ENCODE results near the gene ARL17A. TPM values are rescaled to one million over a fixed set of nuclear protein-coding genes. Genes with fewer than 3 reads are reported as not detected.
A peak's percentile ranks its signal among the peaks of the same experiment; 100 is the strongest.
"Not testable (repeated sequence)": the region's sequence is repeated elsewhere in the genome, so short reads cannot be mapped to it uniquely, and the experiment has no call there.

The ARL17A gene
- total RNA-seq, 2 donors from 2014 or later, result 18.1 to 38.6 TPM

DNA sequence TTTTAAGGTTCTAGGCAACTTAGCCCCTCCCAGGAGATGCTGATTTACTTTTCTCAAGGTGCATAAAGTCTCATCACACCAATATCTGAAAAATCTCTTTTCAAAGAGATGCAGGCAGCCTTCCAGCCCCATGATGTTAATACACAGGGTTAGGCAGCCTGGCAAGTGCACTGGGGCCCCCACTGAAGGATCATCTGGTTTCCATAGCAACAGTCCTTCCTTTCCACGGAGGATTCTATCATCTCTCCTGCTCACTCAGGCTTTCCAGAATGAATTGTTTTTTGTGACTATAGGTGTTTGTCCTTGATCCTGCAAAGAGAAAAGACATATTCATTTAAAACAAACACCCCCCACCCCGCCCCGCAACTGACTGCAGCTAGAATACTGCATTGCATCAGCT, 6.0 kb upstream of the ARL17A start:
- not testable (repeated sequence) for ATAC-seq (replicated peaks); H3K4me1 Mint-ChIP-seq; H3K27me3 Mint-ChIP-seq; H3K27ac Mint-ChIP-seq; H3K9me3 Mint-ChIP-seq; H3K4me3 Mint-ChIP-seq; H3K36me3 Mint-ChIP-seq (ENCODE audit: low read depth)

DNA sequence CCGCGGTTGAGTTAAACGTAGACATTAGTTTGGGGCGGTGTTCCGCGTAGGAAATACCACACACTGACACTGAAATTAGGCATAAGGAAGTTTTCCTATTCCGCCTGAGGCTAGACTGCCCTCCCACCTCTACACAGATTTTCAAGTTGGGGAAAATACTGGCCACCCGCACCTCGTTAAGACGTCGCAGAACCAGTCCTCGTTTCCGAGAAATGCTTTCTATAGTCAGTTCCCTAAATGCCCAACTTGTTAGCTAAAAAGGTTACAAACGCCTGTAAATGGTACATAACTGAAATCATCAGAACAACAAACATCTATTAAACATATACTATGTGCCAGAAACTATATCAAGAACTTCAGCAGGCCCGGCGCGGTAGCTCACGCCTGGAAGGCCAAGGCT, 591 bp upstream of the ARL17A start:
- not testable (repeated sequence) for H3K27me3 Mint-ChIP-seq; H3K4me1 Mint-ChIP-seq; H3K9me3 Mint-ChIP-seq; H3K4me3 Mint-ChIP-seq; H3K27ac Mint-ChIP-seq; H3K36me3 Mint-ChIP-seq (ENCODE audit: low read depth); ATAC-seq (replicated peaks)

DNA sequence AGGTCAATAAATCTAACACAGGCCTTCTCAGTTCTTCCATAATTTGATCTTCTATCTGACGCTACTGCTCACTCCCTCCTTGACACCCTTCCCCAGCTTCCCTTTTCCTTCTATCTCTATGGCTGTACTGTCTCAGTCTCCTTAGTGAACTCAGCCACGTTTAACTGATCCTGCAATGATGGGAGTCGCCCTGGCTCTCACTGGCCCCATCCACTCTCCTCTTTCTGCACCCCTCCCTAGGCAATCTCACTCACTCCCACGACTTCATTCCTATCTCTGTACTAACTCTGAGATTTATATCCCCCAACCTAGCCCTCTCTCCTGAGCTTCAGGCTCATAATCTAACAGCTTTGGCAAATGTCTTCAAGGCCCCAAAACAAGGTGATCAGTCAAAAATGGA, 7.7 kb downstream of the ARL17A start:
- H3K4me3 Mint-ChIP-seq; H3K27ac Mint-ChIP-seq; H3K27me3 Mint-ChIP-seq; H3K36me3 Mint-ChIP-seq (ENCODE audit: low read depth); H3K9me3 Mint-ChIP-seq; H3K4me1 Mint-ChIP-seq; ATAC-seq (replicated peaks): not testable (repeated sequence)

DNA sequence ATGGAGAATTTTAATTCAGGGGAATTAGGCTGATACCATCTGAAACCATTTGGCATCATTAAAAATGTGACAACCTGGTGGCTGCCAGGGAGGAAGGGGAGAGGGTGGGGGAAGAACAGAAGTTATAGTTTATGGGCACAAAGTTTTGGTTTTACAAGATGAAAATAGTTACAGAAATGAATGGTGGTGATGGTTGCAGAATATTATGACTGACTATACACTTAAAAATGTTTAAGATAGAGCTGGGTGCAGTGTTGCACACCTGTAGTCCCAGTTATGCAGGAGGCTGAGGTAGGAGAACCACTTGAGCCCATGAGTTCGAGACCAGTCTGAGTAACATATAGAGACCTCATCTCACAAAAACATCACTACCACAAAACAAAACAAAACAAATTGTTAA, 12.5 kb downstream of the ARL17A start:
- H3K36me3 Mint-ChIP-seq (ENCODE audit: low read depth); H3K27me3 Mint-ChIP-seq; H3K9me3 Mint-ChIP-seq; H3K4me1 Mint-ChIP-seq; H3K27ac Mint-ChIP-seq; H3K4me3 Mint-ChIP-seq: not testable (repeated sequence)
- ATAC-seq (replicated peaks), result peak; percentile 59

DNA sequence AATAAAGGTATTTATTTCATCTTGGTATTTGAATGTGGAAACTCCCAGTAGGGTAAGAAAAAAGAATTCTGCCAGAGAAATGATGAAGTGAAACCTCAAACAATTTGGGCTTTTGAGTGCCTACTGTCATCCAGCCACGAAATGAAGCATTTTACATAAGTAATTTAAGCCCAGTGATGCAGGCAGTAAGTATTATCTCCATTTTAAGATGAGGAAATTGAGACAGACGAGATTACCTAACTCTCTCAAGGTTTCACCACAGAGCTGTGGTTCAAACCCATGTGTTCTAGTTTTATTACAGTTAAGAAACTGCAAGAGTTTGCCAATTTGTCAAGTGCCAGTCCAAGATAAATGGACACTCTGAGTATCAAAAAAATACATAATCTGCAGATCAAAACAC, 13.2 kb downstream of the ARL17A start:
- H3K9me3 Mint-ChIP-seq; H3K27ac Mint-ChIP-seq; H3K4me1 Mint-ChIP-seq; H3K36me3 Mint-ChIP-seq (ENCODE audit: low read depth); H3K4me3 Mint-ChIP-seq; H3K27me3 Mint-ChIP-seq: not testable (repeated sequence)
- ATAC-seq (replicated peaks), result peak; percentile 78

DNA sequence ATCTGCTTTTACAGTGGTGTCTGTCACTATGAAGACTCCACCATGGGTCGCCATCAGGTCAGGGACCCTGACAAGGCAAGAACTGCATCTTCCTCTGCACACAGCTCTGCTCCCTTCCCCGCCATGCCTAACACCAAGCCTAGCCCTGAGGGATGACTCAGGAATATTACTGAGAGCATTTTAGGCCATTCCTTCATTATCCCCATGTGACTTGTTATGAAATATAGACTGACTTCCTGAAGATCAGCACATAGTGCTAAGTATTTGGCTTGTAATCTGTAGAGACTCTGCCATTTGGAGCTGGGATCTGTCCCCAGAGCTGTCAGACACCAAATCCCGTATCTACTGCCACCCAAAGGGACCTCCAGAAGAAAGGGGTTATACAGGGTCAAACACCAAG, 19.4 kb downstream of the ARL17A start:
- not testable (repeated sequence) for H3K9me3 Mint-ChIP-seq; H3K36me3 Mint-ChIP-seq (ENCODE audit: low read depth); H3K4me3 Mint-ChIP-seq; H3K27me3 Mint-ChIP-seq; ATAC-seq (replicated peaks); H3K4me1 Mint-ChIP-seq; H3K27ac Mint-ChIP-seq

DNA sequence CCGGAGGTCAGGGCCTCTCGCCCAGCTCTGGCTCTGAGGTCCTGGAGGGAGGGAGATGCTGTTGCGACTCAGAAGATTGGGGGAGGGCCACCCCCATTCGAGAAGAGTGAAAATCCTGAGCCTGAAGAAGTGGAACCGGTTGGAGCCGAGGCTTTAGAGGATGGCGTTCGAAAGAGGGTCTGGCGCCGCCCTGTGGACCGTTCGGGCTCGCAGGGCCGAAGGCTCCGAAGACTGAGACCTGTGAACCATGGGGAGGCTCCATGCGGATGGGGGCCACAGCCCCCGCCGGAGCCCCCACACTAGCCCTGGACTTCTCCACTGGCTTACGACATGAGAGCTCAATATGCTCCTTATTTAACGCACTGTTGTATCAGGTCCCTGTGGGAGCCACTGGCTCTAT, 20.3 kb downstream of the ARL17A start:
- H3K27me3 Mint-ChIP-seq; H3K36me3 Mint-ChIP-seq (ENCODE audit: low read depth); ATAC-seq (replicated peaks); H3K27ac Mint-ChIP-seq; H3K4me1 Mint-ChIP-seq; H3K9me3 Mint-ChIP-seq; H3K4me3 Mint-ChIP-seq: not testable (repeated sequence)

DNA sequence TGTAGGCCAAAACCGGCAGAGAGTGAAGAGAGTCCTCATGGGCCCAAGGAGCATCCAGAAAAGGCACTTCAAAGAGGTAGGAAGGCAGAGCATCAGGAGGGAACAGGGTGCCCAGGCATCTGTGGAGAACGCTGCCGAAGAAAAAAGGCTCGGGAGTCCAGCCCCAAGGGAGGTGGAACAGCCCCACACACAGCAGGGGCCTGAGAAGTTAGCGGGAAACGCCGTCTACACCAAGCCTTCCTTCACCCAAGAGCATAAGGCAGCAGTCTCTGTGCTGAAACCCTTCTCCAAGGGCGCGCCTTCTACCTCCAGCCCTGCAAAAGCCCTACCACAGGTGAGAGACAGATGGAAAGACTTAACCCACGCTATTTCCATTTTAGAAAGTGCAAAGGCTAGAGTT, 30.9 kb downstream of the ARL17A start:
- H3K9me3 Mint-ChIP-seq; H3K36me3 Mint-ChIP-seq (ENCODE audit: low read depth); H3K27ac Mint-ChIP-seq; H3K4me3 Mint-ChIP-seq; H3K4me1 Mint-ChIP-seq; H3K27me3 Mint-ChIP-seq; ATAC-seq (replicated peaks): not testable (repeated sequence)

DNA sequence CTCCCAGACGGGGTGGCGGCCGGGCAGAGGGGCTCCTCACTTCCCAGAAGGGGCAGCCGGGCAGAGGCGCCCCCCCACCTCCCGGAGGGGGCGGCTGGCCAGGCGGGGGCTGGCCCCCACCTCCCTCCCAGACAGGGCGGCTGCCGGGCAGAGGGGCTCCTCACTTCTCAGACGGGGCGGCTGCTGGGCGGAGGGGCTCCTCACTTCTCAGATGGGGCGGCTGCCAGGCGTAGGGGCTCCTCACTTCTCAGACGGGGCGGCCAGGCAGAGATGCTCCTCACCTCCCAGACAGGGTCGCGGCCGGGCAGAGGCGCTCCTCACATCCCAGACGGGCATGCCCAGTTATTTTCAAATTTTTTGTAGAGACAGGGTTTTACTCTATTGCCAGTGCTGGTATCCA, 44.8 kb downstream of the ARL17A start:
- not testable (repeated sequence) for H3K36me3 Mint-ChIP-seq (ENCODE audit: low read depth); H3K4me3 Mint-ChIP-seq; H3K27me3 Mint-ChIP-seq; H3K27ac Mint-ChIP-seq; H3K9me3 Mint-ChIP-seq; H3K4me1 Mint-ChIP-seq; ATAC-seq (replicated peaks)

DNA sequence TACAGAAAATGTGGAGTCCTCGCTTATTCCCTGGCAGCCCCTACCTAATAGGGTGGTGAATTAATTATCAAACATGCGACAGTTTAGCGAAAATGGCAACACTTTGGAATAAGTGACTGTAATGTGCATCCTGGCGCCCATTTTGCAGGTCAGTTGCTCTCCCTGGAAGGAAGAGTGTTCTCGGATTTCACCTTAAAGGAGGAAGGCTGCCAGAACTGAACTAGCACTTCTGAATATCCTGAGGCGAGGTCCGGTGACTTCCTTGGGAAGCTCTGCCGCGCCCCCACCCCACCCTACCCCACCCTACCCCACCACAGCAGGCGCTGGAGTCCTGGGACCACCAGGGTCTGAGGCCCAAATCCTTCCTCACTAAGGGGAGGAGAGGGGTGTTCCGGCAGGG, 67.3 kb downstream of the ARL17A start, which contains the start of gene LRRC37A2:
LRRC37A2 (plus strand) TSS at position 301 of the 400 bp plus-strand sequence. CDS start 245 bp downstream, outside the sequence.
- not testable (repeated sequence) for H3K4me3 Mint-ChIP-seq; H3K27ac Mint-ChIP-seq; H3K4me1 Mint-ChIP-seq; ATAC-seq (replicated peaks); H3K36me3 Mint-ChIP-seq (ENCODE audit: low read depth); H3K27me3 Mint-ChIP-seq; H3K9me3 Mint-ChIP-seq

DNA sequence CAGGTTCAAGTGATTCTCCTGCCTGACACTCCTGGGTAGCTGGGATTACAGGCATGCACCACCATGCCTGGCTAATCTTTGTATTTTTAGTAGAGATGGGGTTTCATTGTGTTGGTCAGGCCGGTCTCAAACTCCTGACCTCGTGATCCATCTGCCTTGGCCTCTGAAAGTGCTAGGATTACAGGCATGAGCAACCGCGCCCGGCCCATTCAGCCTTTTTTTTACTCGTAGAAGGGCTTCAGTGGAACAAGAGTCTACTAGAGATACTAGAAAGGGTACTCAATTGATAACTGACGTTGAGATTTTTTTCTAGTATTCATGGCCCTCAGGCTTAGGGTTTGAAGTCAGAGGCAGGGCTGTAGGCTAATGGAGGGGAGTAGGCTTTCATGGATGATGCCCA, 73.6 kb downstream of the ARL17A start:
- ATAC-seq (replicated peaks); H3K27ac Mint-ChIP-seq; H3K4me1 Mint-ChIP-seq; H3K4me3 Mint-ChIP-seq; H3K9me3 Mint-ChIP-seq; H3K27me3 Mint-ChIP-seq; H3K36me3 Mint-ChIP-seq (ENCODE audit: low read depth): not testable (repeated sequence)

DNA sequence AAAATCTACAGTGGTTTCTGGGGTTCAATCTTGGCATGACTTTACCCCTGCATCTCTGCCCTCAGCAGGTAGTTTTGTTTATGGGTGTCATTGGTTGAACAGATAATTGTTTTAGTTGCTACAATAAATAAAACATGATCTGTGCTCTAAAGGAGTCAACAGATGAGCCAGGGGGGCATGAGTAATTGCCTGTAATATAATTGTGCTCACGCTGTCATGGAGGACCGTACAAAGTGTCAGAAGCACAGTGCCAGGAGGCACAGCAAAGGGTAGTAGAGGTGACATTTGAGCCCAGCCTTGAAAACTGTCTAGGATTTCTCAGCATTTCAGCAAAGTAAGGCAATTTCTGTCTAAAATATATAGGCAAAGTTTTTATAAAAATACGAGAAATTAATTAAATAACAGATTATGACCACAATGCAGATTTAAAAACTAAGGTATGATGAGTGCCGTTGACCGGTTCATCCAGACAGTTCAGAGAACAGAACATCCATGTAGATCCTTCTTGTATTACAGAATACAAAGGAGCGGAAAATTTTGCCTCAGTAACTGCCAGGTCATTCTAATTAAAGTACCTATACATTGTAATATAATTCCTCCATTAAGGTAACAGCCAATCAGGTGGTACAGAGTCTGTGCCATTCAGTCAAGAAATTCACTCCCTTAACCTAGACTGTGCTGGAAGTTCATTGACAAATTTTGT, 79.9 kb downstream of the ARL17A start:
- not testable (repeated sequence) for H3K4me1 Mint-ChIP-seq

DNA sequence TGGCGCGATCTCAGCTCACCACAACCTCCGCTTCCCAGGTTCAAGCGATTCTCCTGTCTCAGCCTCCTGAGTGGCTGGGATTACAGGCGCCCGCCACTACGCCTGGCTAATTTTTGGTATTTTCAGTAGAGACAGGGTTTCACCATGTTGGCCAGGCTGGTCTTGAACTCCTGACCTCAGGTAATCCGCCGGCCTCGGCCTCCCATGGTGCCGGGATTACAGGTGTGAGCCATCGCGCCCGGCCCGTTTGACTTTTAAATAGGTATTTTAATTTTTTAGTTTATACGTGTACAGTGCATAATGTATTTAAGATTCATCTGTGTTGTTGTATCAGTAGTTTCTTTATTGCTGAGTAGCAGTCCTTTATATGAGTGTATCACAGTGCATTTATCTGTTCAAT, 87.5 kb downstream of the ARL17A start:
- not testable (repeated sequence) for H3K4me3 Mint-ChIP-seq; H3K36me3 Mint-ChIP-seq (ENCODE audit: low read depth); ATAC-seq (replicated peaks); H3K9me3 Mint-ChIP-seq; H3K4me1 Mint-ChIP-seq; H3K27me3 Mint-ChIP-seq; H3K27ac Mint-ChIP-seq

More for the DNA sequence above, 79.9 kb downstream of the ARL17A start:
- H3K9me3 Mint-ChIP-seq; H3K4me3 Mint-ChIP-seq; H3K27me3 Mint-ChIP-seq; H3K36me3 Mint-ChIP-seq (ENCODE audit: low read depth); H3K27ac Mint-ChIP-seq; ATAC-seq (replicated peaks): not testable (repeated sequence)

DNA sequence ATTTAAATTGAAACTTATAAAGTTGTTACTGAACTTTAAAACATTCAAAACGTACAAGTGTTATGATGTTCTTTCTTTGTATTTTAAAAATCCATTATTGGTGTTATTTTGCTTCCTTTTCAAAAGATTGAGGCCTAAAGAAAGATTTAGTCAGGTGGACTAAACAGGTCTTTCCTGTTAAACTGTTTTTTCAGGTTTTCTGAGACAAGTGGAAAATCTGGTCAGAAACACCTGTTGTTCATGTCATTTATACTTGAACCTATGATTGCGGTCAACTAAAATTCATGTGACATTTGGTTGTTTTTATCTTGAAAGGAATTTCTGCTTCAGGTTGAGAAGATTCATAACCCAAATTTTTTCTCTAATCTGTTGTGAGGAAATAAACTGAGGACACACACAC, 98.2 kb downstream of the ARL17A start:
- not testable (repeated sequence) for H3K4me1 Mint-ChIP-seq; H3K4me3 Mint-ChIP-seq; H3K9me3 Mint-ChIP-seq; H3K27me3 Mint-ChIP-seq; H3K27ac Mint-ChIP-seq; H3K36me3 Mint-ChIP-seq (ENCODE audit: low read depth); ATAC-seq (replicated peaks)

DNA sequence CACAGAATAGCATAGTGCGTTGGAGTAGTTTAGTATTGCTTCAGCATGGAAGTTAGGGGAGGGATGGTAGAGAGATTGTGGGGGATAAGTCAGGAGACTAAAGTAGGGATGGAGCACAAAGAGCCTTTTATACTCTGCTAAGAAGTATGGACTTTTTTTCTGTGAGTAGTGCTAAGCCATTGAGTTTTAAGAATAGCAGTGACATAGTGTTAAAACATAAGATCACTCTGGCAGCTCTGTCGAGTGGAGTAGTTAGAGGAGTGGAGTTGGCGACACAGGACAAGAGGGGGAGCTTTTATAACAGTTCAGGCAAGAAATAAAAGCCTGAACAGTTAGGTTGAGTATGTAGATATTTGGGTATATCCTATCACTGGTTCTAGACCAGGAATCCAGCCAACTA, 100.7 kb downstream of the ARL17A start:
- not testable (repeated sequence) for H3K27me3 Mint-ChIP-seq; H3K9me3 Mint-ChIP-seq; ATAC-seq (replicated peaks); H3K27ac Mint-ChIP-seq; H3K4me3 Mint-ChIP-seq; H3K36me3 Mint-ChIP-seq (ENCODE audit: low read depth); H3K4me1 Mint-ChIP-seq

DNA sequence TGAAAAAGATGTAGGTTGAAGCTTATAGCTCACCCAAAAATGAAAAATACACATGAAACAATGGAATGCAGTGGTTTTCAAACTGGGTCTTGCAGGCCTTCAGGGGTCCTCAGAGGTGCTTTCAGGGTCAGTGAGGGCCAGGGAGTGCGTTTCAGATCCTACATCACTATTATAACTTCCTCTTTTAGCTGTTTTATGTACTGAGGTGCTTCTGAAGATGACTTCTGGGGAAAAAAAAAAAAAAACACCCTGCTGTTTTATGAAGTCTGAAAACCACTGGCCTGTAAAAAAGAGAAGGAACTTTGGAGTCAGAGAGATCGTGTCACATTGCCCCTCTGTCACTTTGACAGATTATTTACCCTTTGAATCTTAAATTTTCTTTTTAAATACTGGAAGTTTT, 103.9 kb downstream of the ARL17A start:
- not testable (repeated sequence) for H3K36me3 Mint-ChIP-seq (ENCODE audit: low read depth); ATAC-seq (replicated peaks); H3K4me1 Mint-ChIP-seq; H3K9me3 Mint-ChIP-seq; H3K4me3 Mint-ChIP-seq; H3K27ac Mint-ChIP-seq; H3K27me3 Mint-ChIP-seq
